Sigmoid colon (tissue), 4 donors: ENCODE measurements around the gene GNB2.

Source experiments
- EP300 ChIP-seq, 4 donors: sonication (generic); formaldehyde crosslinking; IDR thresholded peaks; one replicate each; pipeline ENCODE4 v1.6.1; 2017; ENCODE audit warnings: antibody characterized with exemption in 4 of 4
- POLR2A ChIP-seq, 2 donors: fragments of 450-650 bp; IDR thresholded peaks; one replicate each; pipeline ENCODE4 v1.6.1; 2016; ENCODE audit warnings: antibody characterized with exemption in 2 of 2, mild to moderate bottlenecking in 2 of 2, moderate library complexity in 2 of 2
- TF ChIP-seq, protein P1 (sequence below), 4 experiments: fragments of 450-650 bp in 3 of 4; fragments of 200-600 bp in 1 of 4; IDR thresholded peaks; one replicate each; pipeline ENCODE4 v1.5.1; 2016 to 2019; ENCODE audit warnings: antibody characterized with exemption in 4 of 4, mild to moderate bottlenecking in 3 of 4, moderate library complexity in 2 of 4

- TF ChIP-seq POLR2A (IDR thresholded peaks at IDR 0.05) (no peak), EP300 (IDR thresholded peaks at IDR 0.05) (no peak)
- TF ChIP-seq, protein P1, sequence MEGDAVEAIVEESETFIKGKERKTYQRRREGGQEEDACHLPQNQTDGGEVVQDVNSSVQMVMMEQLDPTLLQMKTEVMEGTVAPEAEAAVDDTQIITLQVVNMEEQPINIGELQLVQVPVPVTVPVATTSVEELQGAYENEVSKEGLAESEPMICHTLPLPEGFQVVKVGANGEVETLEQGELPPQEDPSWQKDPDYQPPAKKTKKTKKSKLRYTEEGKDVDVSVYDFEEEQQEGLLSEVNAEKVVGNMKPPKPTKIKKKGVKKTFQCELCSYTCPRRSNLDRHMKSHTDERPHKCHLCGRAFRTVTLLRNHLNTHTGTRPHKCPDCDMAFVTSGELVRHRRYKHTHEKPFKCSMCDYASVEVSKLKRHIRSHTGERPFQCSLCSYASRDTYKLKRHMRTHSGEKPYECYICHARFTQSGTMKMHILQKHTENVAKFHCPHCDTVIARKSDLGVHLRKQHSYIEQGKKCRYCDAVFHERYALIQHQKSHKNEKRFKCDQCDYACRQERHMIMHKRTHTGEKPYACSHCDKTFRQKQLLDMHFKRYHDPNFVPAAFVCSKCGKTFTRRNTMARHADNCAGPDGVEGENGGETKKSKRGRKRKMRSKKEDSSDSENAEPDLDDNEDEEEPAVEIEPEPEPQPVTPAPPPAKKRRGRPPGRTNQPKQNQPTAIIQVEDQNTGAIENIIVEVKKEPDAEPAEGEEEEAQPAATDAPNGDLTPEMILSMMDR (IDR thresholded peaks at IDR 0.05) = no peak
Measured at GRCh38 chr7:100682991-100683658, 9.6 kb downstream of the GNB2 start.
